22Rv1 (cell line): ENCODE measurements around the gene GPR35.

Experiments
- CTCF ChIP-seq: fragments of 450-650 bp; IDR thresholded peaks from 2 replicates; pipeline ENCODE4 v1.5.1; 2017; ENCODE audit warnings: mild to moderate bottlenecking
- ZFX ChIP-seq: fragments of 450-650 bp; IDR thresholded peaks from 2 replicates; pipeline ENCODE4 v1.6.1; 2017; ENCODE audit warnings: antibody characterized with exemption, borderline replicate concordance

- TF ChIP-seq CTCF (no peak), ZFX (no peak)
Measured at GRCh38 chr2:240589850-240590525, 35.3 kb upstream of the GPR35 start.
